ENCODE data around the gene MLEC. TPM values are rescaled to one million over a fixed set of nuclear protein-coding genes. Genes with fewer than 3 reads are reported as not detected.
A peak's percentile ranks its signal among the peaks of the same experiment; 100 is the strongest.

MLEC gene
- total and polyA plus RNA-seq, 12 donors = 68.3 to 555 (median 264) TPM

DNA sequence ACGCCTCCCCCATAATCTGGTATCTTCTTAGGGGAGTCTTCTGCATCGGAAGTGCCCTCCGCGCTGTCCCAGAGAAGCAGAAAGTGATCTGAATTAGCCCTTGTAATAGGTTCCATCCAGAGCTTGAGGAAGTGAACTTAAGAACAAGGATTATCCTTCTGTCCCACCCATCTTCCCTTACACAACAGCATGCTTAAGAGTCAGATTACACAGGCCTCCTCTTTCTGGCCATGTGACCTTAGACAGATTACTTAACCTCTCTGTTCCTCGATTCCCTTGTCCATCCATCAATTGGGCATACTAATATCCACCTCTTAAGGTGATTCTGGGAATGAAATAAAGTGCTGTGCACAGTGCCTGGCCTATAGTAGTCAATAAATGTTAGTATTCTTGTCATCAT lies 35.1 kb upstream of the MLEC start:
- Histone ChIP-seq H3K27me3 (no peaks in the 10 kb centered on the region), H3K4me1 (replicated peaks in 1 of 2) (peaks cover 4 to 8% of the 10 kb centered on the region in 2 donors), H3K27ac (no peak overlapping the region), H3K9me3 (replicated peaks in 1 of 3) (no peaks in the 10 kb centered on the region), H3K4me3 (no peak overlapping the region), H3K36me3 (replicated peaks in 1 of 2) (no peaks in the 10 kb centered on the region)
- 61 to 70% (median 67%) methylated on average over 5 of the region's 5 CpGs for whole genome bisulfite sequencing, 4 donors
- intact Hi-C loops (cut with DNase I) = loop anchor here in 1 of 2 donors (10.0 kb wide), 1 partner anchor 67 kb away; the partner anchor contains the start of gene POP5
- no peak for DNase-seq
- no peak for TF ChIP-seq CTCF (IDR thresholded peaks at IDR 0.05)
- TF ChIP-seq POLR2A (IDR thresholded peaks at IDR 0.05) = no peak

DNA sequence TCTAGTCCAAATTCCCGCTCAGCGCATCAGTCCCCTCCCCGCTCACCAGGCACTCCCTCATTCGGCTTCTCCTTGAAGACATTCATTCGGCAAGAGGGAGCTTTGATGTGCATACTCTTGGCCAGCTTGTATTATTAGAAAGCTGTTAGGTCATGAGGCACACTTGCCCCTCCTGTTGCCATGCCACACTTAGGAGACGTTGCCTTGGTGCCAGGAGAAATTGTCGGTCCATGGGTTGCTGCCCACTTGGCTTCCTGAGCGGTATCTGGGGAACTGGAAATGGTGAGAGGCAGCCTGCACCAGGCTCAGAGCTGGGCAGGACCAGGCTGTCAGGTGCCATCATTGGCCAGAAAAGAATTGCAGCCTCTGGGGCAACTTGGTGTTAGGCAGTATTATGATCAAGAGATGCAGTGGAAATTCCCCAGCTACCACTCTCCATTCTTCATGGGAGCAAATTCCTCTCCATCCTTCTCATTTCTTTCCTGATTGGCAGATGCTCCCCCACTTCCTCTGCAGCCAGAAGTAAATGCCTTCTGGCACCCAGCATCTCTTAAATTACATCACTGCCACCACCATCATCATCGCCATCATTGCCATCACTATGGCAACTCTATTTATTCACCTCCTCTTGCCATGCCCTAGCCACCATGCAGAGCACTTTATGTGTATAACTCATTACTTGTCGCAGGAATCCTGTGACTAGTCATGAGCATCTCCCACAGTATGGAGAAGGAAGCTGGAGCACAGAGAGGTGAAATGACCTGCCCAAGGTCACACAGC lies 34.1 kb upstream of the MLEC start:
- intact Hi-C loops (cut with DNase I) = loop anchor here in 1 of 2 donors (10.0 kb wide), 1 partner anchor 68 kb away; the partner anchor contains the start of gene POP5
- Histone ChIP-seq H3K36me3 (replicated peaks in 1 of 2) (no peaks in the 10 kb centered on the region), H3K9me3 (replicated peaks in 1 of 3) (no peaks in the 10 kb centered on the region), H3K4me1 (replicated peaks in 1 of 2) (peaks cover 4 to 8% of the 10 kb centered on the region in 2 donors), H3K4me3 (no peak overlapping the region), H3K27ac (no peak overlapping the region), H3K27me3 (no peaks in the 10 kb centered on the region)
- 56 to 67% (median 65%) methylated on average over 8 to 10 of the region's 10 CpGs for WGBS, 4 donors
- DNase-seq = no peak
- TF ChIP-seq POLR2A (IDR thresholded peaks at IDR 0.05) (no peak), CTCF (IDR thresholded peaks at IDR 0.05) (no peak)

DNA sequence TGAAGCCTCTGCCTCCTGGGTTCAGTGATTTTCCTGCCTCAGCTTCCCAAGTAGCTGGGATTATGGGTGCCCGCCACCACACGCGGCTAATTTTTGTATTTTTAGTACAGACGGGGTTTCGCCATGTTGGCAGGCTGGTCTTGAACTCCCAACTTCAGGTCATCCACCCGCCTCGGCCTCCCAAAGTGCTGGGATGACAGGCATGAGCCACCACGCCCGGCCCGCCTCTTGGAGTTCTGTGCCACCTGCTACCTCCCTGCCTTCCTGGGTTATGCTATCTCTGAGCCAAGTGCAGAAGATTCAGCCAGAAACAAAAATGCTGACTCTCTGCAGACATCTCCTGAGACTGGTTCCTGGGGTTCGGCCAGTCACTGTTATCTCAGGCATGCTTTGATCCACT lies 33.3 kb upstream of the MLEC start:
- Histone ChIP-seq H3K36me3 (replicated peaks in 1 of 2) (no peaks in the 10 kb centered on the region), H3K27ac (no peak overlapping the region), H3K9me3 (replicated peaks in 1 of 3) (no peaks in the 10 kb centered on the region), H3K4me1 (replicated peaks in 1 of 2) (peaks cover 4 to 8% of the 10 kb centered on the region in 2 donors), H3K4me3 (no peak overlapping the region), H3K27me3 (no peaks in the 10 kb centered on the region)
- DNase-seq = no peak
- 87 to 95% (median 91%) methylated on average over 11 of the region's 11 CpGs for WGBS, 4 donors
- TF ChIP-seq POLR2A (IDR thresholded peaks at IDR 0.05) (no peak), CTCF (IDR thresholded peaks at IDR 0.05) (no peak)
- intact Hi-C loops (cut with DNase I) = loop anchor here in 1 of 2 donors (10.0 kb wide), 1 partner anchor 69 kb away; the partner anchor contains the start of gene POP5

DNA sequence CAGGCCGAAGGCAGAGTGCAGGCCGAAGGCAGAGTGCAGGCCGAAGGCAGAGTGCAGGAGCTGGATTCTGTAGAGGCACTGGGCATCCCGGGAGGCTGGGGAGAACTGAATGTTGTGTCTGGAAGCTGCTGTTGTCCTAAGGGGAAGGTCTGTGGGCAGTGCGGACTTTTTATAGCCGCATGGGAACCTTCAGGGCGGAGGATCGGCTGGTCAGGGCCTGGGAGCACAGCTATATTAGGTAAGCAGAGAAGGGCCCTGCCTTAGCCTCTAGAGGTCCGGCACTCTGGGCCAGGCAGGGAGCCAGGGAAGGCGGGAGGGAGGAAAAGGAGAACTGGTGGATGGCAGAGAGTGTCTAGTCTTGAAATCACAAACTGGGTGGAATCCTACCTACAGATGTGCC lies 32.3 kb upstream of the MLEC start:
- no peak for DNase-seq
- Histone ChIP-seq H3K27me3 (no peaks in the 10 kb centered on the region), H3K4me3 (no peak overlapping the region), H3K27ac (peak overlapping the region in 1 of 5 donors; percentile 7), H3K9me3 (replicated peaks in 1 of 3) (no peaks in the 10 kb centered on the region), H3K4me1 (replicated peaks in 1 of 2) (peaks cover 0 to 2% of the 10 kb centered on the region in 2 donors), H3K36me3 (replicated peaks in 1 of 2) (no peaks in the 10 kb centered on the region)
- intact Hi-C loops (cut with DNase I) = loop anchor here in 1 of 2 donors (10.0 kb wide), 1 partner anchor 70 kb away; the partner anchor contains the start of gene POP5
- 67 to 87% (median 80%) methylated on average over 9 to 10 of the region's 10 CpGs for WGBS, 4 donors
- TF ChIP-seq POLR2A (IDR thresholded peaks at IDR 0.05) (no peak), CTCF (IDR thresholded peaks at IDR 0.05) (no peak)
